Muscle of leg (tissue), 11 donors: ENCODE data around the gene OR2T1. TPM values are rescaled to one million over a fixed set of nuclear protein-coding genes. Genes with fewer than 3 reads are reported as not detected.
"Not testable (repeated sequence)": the region's sequence is repeated elsewhere in the genome, so short reads cannot be mapped to it uniquely, and the experiment has no call there.

Experiments
- DNase-seq: peaks from one replicate; pipeline ENCODE4 v3.0.0; 2013
- H3K27ac ChIP-seq: one replicate; pipeline ENCODE4 v1.5.1; 2013; ENCODE audit warnings: mild to moderate bottlenecking, low read length, control low read depth
- H3K27me3 ChIP-seq: one replicate; pipeline ENCODE4 v1.6.1; 2013; ENCODE audit warnings: low read length; ENCODE audit not compliant: control insufficient read depth, insufficient read depth
- H3K36me3 ChIP-seq: one replicate; pipeline ENCODE4 v1.6.1; 2013; ENCODE audit warnings: low read length; ENCODE audit not compliant: control insufficient read depth, insufficient read depth
- H3K4me1 ChIP-seq: one replicate; pipeline ENCODE4 v1.6.1; 2013; ENCODE audit warnings: low read length; ENCODE audit not compliant: control insufficient read depth, insufficient read depth
- H3K4me3 ChIP-seq: one replicate; pipeline ENCODE4 v1.5.1; 2013; ENCODE audit warnings: low read length, control low read depth
- H3K9me3 ChIP-seq: replicated peaks from 2 replicates; pipeline ENCODE4 v1.6.1; 2013; ENCODE audit warnings: low read depth, low read length; ENCODE audit not compliant: control insufficient read depth
- WGBS: methylation state at CpG from one replicate; pipeline ENCODE4 v1.1.5; 2013; ENCODE audit warnings: missing lambda C conversion rate; ENCODE audit not compliant: insufficient coverage; 5-methylcytosine and 5-hydroxymethylcytosine counted together
- polyA plus RNA-seq, 8 donors: library from polyadenylated mRNA; unstranded; fragments of 120-200 nt; gene quantifications; one replicate each; pipeline versions ENCODE4 v1.2.1 to v1.2.3, GENCODE V29; 2013; ENCODE audit warnings: inconsistent platforms in 1 of 8, low replicate concordance in 1 of 8; ENCODE audit not compliant: insufficient read length in 8 of 8, insufficient read depth in 1 of 8
- total RNA-seq: library from RNA; stranded (reverse); fragments of 120-200 nt; gene quantifications from one replicate; pipeline ENCODE4 v1.2.4, GENCODE V29; 2013

The OR2T1 gene
- total and polyA plus RNA-seq, 9 donors = not detected

DNA sequence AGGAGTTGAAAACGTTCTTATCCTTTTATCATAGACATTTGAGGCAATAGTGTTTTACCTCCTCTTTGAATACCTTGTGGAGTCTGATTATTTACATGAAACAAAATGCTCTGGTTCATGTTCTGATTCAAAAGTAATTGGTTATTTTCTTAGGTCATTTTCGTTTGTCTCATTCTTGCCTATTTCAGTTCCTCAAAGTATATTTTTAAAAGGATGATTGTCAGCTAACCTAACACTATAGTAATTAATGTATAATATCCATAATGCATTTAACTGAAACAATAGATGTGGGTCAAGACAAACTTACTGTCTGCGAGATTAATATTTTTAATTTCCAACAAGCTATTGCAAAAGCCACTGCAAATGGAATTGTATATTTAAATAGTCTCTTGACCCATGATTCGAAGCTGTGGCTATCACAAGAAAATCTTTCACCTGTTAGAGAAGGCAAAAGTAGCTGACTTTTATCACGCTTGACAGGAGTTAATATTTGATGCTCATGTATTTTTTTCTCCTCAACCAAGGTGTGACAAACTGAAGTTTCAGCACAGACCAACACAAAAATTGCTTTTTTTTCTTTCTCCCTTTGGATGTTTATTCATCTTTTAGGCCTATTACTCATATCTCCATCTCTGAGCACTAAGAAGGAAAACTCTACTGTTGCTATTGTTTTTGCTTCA lies 47.8 kb downstream of the OR2T1 start:
- not testable (repeated sequence) for H3K4me1 ChIP-seq, H3K36me3 ChIP-seq, H3K4me3 ChIP-seq, H3K27me3 ChIP-seq, H3K9me3 ChIP-seq, H3K27ac ChIP-seq, DNase-seq
- no CpG with 5 or more reads among the region's 5 CpGs for WGBS

DNA sequence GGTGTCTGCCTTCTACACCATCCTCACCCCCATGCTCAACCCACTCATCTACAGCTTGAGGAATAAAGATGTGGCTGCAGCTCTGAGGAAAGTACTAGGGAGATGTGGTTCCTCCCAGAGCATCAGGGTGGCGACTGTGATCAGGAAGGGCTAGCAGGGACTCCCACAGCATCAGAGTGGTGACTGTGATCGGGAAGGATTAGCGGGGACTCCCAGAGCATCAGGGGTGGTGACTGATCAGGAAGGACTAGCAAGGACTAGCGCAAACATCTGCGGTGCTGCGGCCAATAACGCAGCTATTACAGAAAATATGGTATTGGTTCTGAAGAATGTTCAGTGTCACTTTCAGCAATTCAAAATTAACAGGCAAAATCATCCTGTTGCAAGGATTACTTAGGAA lies 50.8 kb downstream of the OR2T1 start:
- not testable (repeated sequence) for H3K27ac ChIP-seq, DNase-seq, H3K36me3 ChIP-seq, H3K4me3 ChIP-seq, H3K9me3 ChIP-seq, H3K4me1 ChIP-seq, H3K27me3 ChIP-seq
- WGBS = 75% methylated on average over 3 of the region's 7 CpGs

DNA sequence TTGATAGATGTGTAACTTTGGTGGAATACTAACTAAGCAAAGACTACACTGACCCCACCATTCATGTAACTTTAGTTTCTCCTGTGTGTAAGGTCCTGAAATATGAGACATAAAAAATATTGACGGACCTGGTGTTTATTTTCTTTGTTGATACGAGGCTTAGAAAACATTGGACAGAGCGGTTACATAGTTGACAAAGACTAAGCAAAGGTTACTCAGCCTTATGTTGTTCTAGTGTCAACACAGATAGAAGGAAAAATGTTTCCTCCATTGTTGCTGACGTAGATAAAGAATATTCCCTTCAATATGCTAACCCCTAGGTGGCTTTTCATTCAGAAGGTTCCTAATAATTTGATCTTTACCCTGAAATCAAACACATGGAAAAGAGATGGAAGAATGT lies 52.2 kb downstream of the OR2T1 start:
- not testable (repeated sequence) for H3K4me1 ChIP-seq, H3K9me3 ChIP-seq, H3K36me3 ChIP-seq, H3K27me3 ChIP-seq, DNase-seq, H3K4me3 ChIP-seq, H3K27ac ChIP-seq
- no CpG with 5 or more reads among the region's 4 CpGs for WGBS

DNA sequence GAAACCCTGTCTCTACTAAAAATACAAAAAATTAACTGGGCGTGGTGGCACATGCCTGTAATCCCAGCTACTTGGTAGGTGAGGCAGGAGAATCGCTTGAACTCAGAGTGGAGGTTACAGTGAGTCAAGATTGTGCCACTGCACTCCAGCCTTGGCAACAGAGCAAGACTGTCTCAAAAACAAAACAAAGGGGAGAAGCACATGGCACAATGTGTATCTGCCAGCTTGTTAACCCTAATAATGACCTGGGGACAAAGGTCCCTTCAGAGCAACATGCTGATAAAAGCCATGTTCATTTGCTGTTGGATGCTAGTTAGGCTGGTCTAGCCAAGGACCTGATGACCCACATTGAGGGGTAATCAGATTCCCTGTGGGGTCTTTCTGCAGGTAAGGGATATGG lies 53.8 kb downstream of the OR2T1 start:
- H3K36me3 ChIP-seq, H3K27me3 ChIP-seq, H3K27ac ChIP-seq, H3K9me3 ChIP-seq, H3K4me1 ChIP-seq, DNase-seq, H3K4me3 ChIP-seq: not testable (repeated sequence)
- no CpG with 5 or more reads among the region's 2 CpGs for WGBS

Other genes with a start within 250 kb of the OR2T1 start
- gene OR2M2, start 228.2 kb upstream of the OR2T1 start, total RNA-seq = not detected
- gene OR2M2, start 228.2 kb upstream of the OR2T1 start, polyA plus RNA-seq = not detected
- gene OR2M3, start 205.8 kb upstream of the OR2T1 start, total RNA-seq = not detected
- under 1 TPM in 7 of 8 donors, not detected in 1; 0.01 to 0.10 (median 0.03) TPM for gene OR2M3, start 205.8 kb upstream of the OR2T1 start, polyA plus RNA-seq
- not detected for gene OR2M4, start 171.6 kb upstream of the OR2T1 start, total RNA-seq
- gene OR2M4, start 171.6 kb upstream of the OR2T1 start, polyA plus RNA-seq = under 1 TPM in 3 of 8 donors, not detected in 5; 0.04 TPM
- gene OR2T33, start 125.1 kb upstream of the OR2T1 start, total RNA-seq = not detected
- under 1 TPM in 1 of 8 donors, not detected in 7; 0.04 TPM for gene OR2T33, start 125.1 kb upstream of the OR2T1 start, polyA plus RNA-seq
- gene OR2T12, start 99.6 kb upstream of the OR2T1 start, total RNA-seq = not detected
- under 1 TPM in 1 of 8 donors, not detected in 7; 0.03 TPM for gene OR2T12, start 99.6 kb upstream of the OR2T1 start, polyA plus RNA-seq
- gene OR2M7, start 78.5 kb upstream of the OR2T1 start, total RNA-seq = not detected
- gene OR2M7, start 78.5 kb upstream of the OR2T1 start, polyA plus RNA-seq = not detected
- gene OR14C36, start 54.3 kb upstream of the OR2T1 start, total RNA-seq = not detected
- not detected for gene OR14C36, start 54.3 kb upstream of the OR2T1 start, polyA plus RNA-seq
- not detected for gene OR2T4, start 41.4 kb upstream of the OR2T1 start, total RNA-seq
- gene OR2T4, start 41.4 kb upstream of the OR2T1 start, polyA plus RNA-seq = not detected
- gene OR2T6, start 27.3 kb upstream of the OR2T1 start, total RNA-seq = not detected
- gene OR2T6, start 27.3 kb upstream of the OR2T1 start, polyA plus RNA-seq = not detected
- not detected for gene OR2T2, start 42.6 kb downstream of the OR2T1 start, total RNA-seq
- under 1 TPM in 1 of 8 donors, not detected in 7; 0.06 TPM for gene OR2T2, start 42.6 kb downstream of the OR2T1 start, polyA plus RNA-seq
- gene OR2T3, start 70.3 kb downstream of the OR2T1 start, total RNA-seq = not detected
- not detected for gene OR2T3, start 70.3 kb downstream of the OR2T1 start, polyA plus RNA-seq
- gene OR2T5, start 85.5 kb downstream of the OR2T1 start, total RNA-seq = not detected
- gene OR2T5, start 85.5 kb downstream of the OR2T1 start, polyA plus RNA-seq = not detected
- not detected for gene OR2G6, start 105.0 kb downstream of the OR2T1 start, total RNA-seq
- under 1 TPM in 1 of 8 donors, not detected in 7; 0.06 TPM for gene OR2G6, start 105.0 kb downstream of the OR2T1 start, polyA plus RNA-seq
- gene OR2T29, start 159.7 kb downstream of the OR2T1 start, total RNA-seq = not detected
- not detected for gene OR2T29, start 159.7 kb downstream of the OR2T1 start, polyA plus RNA-seq
- not detected for gene OR2T34, start 171.7 kb downstream of the OR2T1 start, total RNA-seq
- gene OR2T34, start 171.7 kb downstream of the OR2T1 start, polyA plus RNA-seq = not detected
- not detected for gene OR2T10, start 194.7 kb downstream of the OR2T1 start, total RNA-seq
- gene OR2T10, start 194.7 kb downstream of the OR2T1 start, polyA plus RNA-seq = not detected
- not detected for gene OR2T11, start 232.0 kb downstream of the OR2T1 start, total RNA-seq
- not detected for gene OR2T11, start 232.0 kb downstream of the OR2T1 start, polyA plus RNA-seq
- not detected for gene OR2T35, start 242.2 kb downstream of the OR2T1 start, total RNA-seq
- gene OR2T35, start 242.2 kb downstream of the OR2T1 start, polyA plus RNA-seq = under 1 TPM in 1 of 8 donors, not detected in 7; 0.27 TPM